Activated naive CD4-positive, alpha-beta T cell treated with anti-CD3 and anti-CD28 coated beads, Interleukin-2, amount 50 U/mL, for 16 hours (primary cell): ENCODE results near the gene PPP6R2.
"Not testable (repeated sequence)": the region's sequence is repeated elsewhere in the genome, so short reads cannot be mapped to it uniquely, and the experiment has no call there.

Experiments used
- DNase-seq: peaks from one replicate; pipeline ENCODE4 v3.0.0-alpha.2; 2020

The PPP6R2 gene

DNA sequence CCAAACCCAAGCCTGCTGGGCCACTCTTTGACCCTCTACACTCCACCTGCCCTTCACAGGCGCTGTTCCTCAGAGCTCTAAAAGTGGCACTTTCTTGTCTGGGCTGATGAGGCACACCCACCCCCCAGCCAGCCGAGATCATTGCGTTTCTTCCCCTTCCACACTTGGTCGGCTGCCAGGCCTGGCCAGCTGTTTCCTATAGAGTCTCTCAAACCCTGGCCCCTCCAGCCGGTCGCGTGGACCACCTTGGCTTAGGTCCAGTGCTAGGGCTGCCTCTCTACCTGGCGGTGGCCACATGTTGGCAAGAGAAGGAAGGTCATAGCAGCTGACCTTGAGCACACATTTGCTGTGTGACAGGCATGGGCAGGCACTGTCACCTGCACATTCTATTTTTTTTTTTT lies 60.6 kb downstream of the PPP6R2 start:
- no peak for DNase-seq

DNA sequence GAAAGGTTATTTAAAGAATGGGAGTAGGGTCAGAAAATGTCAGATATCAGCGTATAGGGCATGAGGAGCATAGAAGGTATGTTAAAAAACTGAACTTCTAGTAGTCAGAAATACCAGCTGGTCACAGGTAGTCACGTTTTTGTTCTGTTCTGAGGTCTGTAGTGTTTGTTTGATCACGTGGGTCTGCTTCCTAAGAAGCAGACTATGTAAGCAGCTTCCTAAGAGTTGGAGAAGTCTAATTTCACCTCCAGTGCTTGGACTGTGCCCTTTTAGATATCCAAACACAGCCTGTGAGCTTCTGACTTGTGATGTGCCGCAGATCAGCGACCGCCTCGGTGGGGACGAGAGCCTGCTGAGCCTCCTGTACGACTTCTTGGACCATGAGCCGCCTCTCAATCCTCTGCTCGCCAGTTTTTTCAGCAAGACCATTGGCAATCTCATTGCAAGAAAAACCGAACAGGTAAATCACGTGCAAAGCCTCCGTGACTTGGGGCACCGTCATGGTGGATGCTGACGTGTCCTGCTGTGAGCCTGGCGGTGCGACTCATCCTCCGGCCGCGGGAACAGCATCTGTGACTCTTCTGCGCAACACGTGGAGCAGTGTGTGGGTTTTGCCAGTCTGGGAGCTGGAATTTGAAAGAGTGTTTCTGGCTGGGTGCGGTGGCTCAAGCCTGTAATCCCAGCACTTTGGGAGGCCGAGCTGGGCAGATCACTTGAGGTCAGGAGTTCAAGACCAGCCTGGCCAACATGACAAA lies 63.5 kb downstream of the PPP6R2 start:
- no peak for DNase-seq

DNA sequence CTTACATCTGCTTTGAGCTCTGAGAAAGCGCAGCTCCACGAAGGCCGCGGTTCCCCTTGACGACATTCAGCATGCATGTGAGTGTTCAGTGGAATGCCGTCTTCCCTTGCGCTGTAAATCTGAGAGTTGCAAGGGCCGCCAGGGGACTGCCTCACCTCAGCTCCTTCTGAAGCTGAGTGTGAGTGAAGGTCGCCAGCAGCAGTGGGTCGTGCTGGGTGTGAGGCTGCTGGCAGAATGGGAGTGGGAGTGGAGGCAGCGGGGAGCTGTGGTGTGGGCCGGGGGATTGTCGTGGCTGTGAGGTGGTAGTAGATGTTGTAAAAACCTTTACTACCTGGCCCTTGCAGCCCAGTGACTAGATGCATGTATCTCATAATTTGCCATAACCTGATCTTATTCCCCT lies 65.2 kb downstream of the PPP6R2 start:
- DNase-seq: no peak

DNA sequence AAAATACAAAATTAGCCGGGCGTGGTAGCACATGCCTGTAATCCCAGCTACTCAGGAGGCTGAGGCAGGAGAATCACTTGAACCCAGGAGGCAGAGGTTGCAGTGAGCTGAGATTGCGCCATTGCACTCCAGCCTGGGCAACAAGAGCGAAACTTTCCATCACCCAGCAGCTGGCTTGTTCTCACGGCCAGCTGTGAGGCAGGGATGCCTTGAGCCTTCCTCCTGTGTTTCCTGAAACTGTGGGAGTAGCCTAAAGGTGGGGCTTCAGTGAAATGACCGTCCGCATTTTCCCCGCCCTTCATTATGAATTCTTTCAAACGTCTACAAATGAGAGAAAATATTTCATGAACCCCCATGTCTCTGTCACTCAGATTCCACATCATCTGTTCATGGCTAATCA lies 65.8 kb downstream of the PPP6R2 start:
- DNase-seq: not testable (repeated sequence)

DNA sequence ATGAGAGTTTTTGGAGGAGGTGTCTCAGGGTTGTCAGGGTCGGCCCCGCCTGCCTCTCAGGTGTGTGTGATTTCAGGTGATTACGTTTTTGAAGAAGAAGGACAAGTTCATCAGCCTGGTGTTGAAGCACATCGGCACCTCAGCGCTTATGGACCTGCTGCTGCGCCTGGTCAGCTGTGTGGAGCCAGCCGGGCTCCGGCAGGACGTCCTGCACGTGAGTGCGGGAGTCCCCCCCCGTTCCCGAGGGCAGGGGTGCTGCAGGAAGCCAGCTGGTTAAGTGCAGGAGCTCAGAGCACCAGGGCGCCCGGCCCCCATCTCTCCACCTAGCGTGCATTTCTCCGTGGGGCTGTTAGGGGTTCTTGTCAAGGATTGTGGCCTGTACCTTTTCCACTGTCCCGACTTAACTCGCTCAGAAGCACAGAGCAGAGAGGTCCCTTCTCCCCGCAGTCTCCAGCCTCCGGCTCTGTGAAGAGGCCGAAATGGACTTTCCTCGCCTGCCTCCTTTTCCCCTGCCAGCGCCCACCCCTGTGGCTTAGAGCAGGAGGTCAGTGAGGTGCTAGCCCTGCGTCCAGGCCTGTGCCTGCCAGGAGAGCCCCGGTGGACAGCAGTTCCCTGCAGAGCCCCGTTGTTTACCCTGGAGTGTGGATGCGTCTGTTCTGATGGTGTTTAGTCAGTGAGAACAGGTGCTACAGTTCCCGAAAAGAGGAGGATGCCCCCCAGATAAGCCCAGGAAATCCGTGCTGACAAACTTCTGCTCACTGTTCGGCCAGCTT lies 71.5 kb downstream of the PPP6R2 start:
- no peak for DNase-seq

DNA sequence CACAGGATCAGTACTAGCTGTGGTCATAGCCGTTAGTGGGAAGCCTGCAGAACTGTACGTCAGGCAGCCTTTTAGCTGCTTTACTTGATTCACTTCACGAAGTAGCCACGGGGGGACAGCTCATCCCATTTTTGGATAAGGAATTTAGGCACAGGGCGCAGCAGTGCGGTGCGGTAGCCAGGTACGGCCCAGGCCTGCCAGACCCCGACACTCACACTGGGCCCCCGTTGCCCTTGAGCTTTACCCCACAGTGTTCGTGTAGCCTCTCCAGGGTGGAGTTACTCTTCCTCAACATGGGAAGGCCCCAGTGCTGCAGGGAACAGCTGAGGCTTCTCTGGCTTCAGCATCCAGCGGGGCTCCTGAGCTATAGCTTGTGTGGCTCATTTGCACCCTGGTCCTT lies 72.3 kb downstream of the PPP6R2 start:
- DNase-seq: no peak

DNA sequence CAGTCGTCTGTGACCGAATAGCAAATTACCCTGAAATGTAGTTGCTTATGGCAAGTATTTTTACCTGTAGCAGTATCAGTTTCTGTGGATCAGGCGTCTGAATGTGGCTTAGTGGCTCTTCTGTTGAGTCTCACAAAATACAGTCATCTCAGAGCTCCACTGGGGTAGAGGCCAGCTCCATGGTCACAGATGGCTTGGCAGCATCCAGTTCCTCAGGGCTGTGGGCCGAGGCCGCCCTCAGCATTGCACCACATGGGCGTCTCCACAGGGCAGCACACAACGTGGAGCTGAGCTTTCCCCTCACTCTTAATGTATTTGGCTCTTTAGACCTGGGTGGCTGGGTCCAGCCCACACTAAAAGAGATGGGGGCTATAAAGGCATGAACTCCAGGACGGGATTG lies 73.9 kb downstream of the PPP6R2 start:
- no peak for DNase-seq

DNA sequence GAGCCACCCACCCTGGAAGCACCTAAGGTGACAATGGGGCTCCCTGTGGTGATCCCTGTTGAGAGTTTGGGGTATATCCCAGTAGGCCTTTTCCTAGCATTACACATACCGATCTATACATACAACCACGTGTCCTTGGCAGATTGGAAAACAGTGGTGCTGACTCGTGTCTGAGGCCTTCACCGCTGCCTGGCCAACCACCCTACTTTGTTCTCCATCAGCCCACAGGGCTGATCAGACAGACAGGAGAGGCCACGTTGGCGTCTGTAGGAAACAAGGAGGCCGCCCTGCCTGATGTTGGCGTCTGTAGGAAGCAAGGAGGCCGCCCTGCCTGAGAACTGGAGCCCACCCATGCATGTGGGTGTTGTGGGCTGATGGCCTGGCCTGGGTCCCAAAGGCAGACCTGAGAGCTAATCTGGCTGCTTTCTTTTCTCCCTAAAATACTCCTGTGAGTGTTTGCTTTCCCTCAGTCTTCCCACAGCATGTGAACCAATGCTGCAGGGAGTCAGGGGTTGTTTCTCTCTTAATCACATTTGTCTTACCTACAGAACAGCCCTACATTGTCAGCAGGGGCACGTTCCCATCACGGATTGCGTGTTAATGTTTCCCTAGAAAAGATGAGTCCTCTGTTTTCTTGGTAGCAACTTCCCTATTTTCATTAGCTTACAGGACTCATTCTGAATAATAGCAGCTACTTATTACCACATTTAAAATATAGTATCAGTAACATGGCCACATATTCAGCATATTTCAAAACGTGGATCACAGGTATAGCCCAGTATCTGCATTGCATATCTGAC lies 74.5 kb downstream of the PPP6R2 start:
- DNase-seq: no peak

DNA sequence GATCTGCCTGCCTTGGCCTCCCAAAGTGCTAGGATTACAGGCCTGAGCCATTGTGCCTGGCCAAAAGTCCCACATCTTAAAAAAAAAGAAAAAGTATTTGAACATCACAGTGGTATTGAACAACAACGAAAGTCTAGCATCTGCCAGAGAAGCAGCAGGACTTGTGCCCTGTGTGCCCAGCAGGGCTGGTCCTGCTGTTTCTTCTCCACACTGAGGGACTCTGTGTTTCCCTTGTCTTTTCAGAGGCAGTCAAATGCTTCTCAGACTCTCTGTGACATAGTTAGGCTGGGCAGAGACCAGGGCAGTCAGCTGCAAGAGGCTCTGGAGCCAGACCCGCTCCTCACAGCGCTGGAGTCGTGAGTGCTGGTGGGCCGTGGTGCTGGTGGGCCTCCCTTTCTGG lies 75.5 kb downstream of the PPP6R2 start:
- DNase-seq: no peak

DNA sequence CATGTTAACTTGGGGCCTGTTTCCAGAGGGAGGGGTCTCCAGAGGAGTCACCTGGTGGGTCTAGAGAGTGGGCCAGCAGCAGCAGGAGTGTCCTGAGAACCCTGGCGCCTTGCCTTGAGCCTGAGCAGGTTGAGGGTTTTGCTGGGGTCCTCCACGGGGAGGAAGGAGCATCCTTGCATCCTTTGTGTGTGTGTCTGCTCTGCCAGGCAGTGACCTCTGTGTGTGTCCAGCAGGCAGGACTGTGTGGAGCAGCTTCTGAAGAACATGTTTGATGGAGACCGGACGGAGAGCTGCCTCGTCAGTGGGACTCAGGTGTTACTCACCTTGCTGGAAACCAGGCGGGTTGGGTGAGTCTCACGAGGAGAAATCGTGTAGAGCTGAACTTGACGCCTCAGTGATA lies 76.0 kb downstream of the PPP6R2 start:
- DNase-seq: no peak

DNA sequence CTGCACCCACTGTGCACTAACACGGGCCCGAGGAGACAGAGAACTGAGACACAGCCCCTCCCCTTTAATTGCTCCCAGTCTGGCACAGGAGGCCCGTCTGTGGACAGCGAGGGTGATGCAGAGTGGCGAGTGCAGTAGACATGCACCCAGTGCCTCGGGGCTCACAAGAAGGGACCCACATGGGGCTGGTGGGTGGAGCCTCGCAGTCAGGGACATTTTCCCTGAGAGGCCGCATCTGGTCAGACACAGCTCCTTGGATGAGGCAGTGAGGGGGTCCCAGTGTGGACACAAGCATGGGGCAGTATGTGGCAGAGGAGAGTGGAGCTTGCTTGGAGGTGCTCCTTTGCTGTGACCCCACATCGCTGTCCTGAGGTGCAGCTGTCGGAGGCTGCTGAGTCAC lies 76.9 kb downstream of the PPP6R2 start:
- no peak for DNase-seq

DNA sequence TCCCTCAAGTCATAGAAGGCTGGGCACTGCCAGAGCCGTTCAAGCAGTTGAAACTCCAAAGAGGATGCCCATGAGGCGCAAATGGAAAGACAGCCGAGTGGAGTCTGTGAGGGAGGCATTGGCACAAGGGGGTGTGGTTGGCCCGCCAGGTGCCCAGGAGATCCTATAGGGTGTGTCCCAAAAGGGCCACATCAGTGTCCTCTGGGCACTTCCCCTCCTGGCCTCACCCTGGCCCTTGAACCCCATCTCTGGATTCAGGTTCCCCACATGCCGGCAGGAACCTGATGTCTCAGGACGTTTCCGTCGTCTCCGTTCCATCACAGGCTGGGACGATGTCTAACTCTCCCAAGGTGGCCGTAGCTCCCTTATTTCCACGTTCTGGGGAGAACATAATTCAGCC lies 77.5 kb downstream of the PPP6R2 start:
- DNase-seq: no peak

DNA sequence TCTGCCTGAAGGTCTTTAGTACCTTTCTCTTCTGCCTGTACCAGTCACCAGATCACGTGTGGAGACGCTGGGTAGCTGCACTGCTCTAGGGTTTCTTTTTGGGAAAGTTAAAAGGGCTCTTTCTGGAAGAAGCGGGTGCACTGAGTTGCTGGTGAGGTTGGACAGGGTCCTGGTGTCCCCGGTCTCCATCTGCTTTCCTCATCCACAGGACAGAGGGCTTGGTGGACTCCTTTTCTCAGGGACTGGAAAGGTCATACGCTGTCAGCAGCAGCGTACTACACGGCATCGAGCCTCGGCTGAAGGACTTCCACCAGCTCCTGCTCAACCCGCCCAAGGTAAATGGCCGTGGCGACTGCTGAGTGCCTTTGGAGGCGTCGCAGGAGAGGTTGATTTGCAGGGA lies 78.9 kb downstream of the PPP6R2 start:
- no peak for DNase-seq

DNA sequence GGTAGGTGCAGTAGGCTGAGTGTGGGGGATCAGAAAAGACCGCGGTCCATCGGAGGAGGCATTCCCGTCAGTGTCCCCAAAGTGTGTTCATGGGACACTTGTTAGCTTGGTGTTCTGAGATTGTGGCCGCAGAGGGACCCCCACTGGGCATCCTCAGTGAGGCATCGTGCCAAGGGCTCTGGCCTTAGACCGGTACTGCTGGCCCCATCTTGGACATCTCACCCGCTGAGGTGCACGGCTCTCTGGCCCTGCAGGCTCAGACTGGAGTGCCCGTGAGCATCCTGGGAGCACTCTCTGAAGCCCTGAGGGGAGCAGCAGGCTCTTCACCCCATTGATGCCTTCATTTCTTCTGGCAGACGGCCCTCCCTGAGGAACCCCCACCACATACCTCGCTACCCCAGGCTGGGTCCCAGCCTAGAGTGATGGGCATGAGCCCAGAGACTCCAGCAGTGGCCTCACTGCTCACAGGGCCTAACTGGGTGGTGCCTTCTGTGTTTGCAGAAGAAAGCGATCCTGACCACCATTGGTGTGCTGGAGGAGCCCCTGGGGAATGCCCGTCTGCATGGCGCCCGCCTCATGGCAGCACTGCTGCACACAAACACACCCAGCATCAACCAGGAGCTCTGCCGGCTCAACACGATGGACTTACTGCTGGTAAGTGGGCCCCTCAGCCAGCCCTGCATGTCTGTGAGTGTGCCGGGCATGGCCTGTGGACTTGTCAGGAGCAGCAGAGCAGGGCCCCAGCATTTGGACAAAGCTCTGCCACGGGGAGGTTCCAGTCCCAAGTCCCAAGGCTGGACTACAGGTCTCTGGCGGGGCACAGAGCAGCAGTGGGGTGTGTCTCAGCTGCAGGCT lies 80.1 kb downstream of the PPP6R2 start:
- no peak for DNase-seq

DNA sequence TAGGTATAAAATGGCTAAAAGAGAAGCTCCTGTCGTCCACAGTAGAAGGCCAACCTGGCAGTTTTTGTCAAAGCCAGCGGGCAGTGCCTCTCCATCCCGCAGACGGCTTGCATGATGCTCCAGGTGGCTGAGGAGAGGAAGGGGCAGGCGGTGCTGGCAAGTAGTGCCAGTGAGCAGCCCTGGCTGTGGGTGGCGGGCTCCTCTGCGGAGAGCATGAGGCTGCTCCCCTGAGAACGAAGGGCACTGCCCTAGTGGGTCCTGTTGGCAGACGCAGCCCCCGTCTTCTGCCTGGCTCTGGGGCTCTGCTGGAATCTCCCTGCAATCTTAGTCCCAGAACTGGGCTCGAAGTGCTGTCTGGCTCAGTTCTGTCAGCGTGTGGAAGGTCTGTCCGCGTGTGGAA lies 80.8 kb downstream of the PPP6R2 start:
- DNase-seq: no peak

DNA sequence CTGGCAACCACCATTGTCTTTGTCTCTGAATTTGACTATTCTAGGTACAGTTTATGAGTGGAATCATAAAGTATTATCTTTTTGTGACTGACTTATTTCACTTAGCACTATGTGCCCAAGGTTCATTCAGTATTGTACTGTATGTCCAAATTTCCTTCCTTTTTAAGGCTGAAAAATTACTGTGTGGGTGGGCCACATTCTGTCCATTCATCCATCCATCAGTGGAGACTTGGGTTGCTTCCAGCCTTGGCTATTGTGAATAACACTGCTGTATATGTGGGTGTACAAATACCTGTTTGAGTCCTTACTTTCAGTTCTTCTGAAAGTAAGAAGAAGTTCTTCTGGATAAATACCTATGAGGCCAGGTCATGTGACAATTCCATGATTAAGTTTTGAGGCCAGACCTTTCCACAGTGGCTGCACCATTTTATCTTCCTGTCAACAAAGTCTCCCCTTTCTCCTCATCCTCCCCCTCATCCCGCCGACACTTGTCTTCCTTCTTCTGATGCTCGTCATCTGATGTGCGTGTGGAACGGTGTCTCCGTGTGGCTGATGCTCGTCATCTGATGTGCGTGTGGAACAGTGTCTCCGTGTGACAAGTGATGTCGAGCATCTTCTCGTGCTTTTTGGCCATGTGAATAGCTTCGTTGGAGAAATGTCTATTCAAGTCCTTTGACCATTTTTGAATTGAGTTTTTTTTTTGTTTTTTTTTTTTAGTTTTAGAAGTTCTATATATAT lies 82.2 kb downstream of the PPP6R2 start:
- DNase-seq: no peak

DNA sequence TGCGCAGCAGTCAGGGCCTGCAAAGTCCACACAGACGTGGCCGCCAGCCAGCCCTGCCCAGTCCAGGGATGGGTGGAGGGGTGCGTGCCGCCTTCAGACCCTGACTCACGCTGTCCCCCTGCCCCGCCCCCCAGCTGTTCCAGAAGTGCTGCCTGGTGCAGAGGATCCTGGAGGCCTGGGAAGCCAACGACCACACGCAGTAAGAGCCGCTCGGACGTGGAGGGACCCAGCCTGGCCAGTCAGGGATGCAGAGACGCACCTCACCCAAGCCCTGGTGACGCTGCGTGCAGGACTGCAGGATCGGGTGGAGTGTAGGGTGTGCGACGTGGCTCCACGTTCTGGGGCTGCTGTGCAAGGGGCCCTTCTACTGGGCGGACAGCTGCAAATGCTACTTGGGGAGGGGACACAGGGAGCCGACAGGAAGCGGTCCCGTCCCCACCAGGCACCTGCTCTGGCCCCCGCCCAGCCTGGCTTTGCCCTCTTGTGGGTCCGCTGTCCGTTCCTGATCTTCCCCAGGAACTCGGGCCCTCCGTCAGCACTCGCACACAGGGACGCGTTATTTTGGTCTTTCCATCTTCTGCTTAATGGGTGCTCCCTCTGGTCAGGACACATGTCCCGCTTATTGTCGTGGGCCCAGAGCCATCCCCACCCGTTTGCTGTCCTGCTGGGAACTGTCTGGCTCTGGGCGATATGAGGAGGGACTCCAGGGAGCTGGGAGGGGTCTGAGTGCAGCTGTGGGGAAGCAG lies 89.2 kb downstream of the PPP6R2 start:
- no peak for DNase-seq

DNA sequence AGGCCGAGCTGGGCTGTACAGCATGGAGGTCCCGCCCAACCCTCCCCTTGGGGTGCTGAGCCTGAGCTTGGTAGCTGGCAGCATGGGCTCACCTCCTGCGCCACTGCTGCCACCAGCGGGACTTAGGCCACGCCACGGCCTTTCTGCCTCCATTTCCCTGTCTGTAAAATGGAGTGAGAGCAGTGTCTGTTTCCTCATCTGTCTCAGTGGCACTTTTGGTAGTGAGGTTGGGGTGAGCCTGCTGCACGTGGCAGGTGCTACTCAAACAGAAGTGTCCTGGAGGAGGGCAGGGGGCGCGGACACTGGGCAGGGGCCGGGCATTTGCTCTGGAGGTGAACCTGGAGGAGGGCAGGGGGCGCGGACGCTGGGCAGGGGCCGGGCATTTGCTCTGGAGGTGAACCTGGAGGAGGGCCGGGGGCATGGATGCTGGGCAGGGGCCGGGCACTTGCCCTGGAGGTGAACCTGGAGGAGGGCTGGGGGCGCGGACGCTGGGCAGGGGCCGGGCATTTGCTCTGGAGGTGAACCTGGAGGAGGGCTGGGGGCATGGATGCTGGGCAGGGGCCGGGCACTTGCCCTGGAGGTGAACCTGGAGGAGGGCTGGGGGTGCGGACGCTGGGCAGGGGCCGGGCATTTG lies 89.9 kb downstream of the PPP6R2 start:
- DNase-seq: not testable (repeated sequence)

DNA sequence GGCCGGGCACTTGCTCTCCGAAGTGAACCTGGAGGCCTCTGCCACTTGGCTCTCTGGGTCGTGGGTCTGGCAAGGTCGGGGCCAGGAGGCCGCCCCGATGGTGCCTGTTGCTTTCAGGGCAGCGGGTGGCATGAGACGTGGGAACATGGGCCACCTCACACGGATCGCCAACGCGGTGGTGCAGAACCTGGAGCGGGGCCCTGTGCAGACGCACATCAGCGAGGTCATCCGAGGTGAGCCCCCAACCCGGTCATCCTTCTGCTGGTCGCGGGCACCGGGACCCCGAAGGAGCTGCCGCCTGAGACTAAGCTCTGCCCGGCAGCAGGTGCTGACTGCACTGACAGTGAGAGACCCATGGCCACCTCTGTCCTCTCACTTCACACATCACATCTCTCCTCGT lies 91.7 kb downstream of the PPP6R2 start:
- no peak for DNase-seq

DNA sequence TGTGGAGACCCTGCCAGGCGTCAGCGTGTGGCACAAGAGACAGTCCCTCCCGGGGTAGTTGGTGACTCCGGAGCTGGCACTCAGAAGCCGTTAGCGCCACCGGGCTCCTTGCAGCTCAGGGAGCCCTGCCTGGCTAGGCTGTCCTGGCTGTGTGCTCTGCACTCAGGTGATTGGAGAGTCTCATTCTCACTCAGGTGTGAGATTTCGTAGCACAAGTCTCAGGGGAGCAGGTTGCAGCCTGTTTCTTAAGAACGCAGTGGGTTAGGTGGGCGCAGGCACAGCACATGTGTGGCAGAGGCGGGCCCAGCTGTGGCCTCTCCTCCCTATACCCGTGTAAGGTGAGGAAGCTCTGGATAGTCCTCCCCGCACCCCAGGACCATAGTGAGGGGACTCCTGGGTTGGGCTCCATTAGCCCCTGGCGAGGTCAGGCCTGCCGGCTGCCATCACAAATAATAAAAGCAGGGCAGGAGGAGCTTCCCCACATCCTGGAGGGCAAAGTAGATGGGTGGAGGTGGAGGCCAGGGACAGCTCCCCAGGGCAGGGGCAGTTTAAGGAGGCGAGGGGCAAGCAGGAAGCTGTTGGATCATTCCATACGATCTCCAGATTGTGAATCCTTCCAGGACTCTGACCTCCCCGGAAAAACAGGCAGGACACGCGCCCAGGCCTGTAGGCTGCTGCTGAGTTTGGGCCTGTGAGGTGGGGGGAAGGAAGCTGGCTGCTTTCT lies 92.3 kb downstream of the PPP6R2 start:
- DNase-seq: no peak
